Vagina (tissue), 2 donors: ENCODE results near the gene ZNF20. TPM values are rescaled to one million over a fixed set of nuclear protein-coding genes. Genes with fewer than 3 reads are reported as not detected.

ENCODE experiments used
- DNase-seq, 2 donors: peaks; one replicate each; pipeline ENCODE4 v3.0.0-alpha.2; 2017; ENCODE audit errors: extremely low spot score in 2 of 2
- H3K27ac ChIP-seq: fragments of 200-600 bp; sonication (generic); one replicate; pipeline ENCODE4 v1.5.1; 2019
- H3K27me3 ChIP-seq: fragments of 200-600 bp; sonication (generic); one replicate; pipeline ENCODE4 v1.5.1; 2019
- H3K36me3 ChIP-seq, 2 donors: fragments of 200-600 bp; sonication (generic); one replicate each; pipeline ENCODE4 v1.5.1; 2017 to 2019
- H3K4me1 ChIP-seq: fragments of 200-600 bp; sonication (generic); one replicate; pipeline ENCODE4 v1.5.1; 2019
- H3K4me3 ChIP-seq, 2 donors: fragments of 200-600 bp; sonication (generic); 1 replicate in 1 of 2; 2 replicates in 1 of 2; pipeline ENCODE4 v1.5.1; 2016 to 2019
- H3K9me3 ChIP-seq: fragments of 200-600 bp; sonication (generic); one replicate; pipeline ENCODE4 v1.5.1; 2019
- CTCF ChIP-seq, 3 experiments: fragments of 450-650 bp in 2 of 3; fragments of 200-600 bp in 1 of 3; sonication (generic) in 1 of 3; IDR thresholded peaks; one replicate each; pipeline ENCODE4 v1.5.1; 2017 to 2019; ENCODE audit warnings: antibody characterized with exemption in 3 of 3, mild to moderate bottlenecking in 2 of 3, moderate library complexity in 2 of 3
- POLR2A ChIP-seq, 2 donors: fragments of 450-650 bp; IDR thresholded peaks; one replicate each; pipeline ENCODE4 v1.6.1; 2017; ENCODE audit warnings: antibody characterized with exemption in 2 of 2, mild to moderate bottlenecking in 2 of 2, moderate library complexity in 2 of 2
- POLR2AphosphoS5 ChIP-seq, 2 donors: sonication (generic); formaldehyde crosslinking; IDR thresholded peaks; one replicate each; pipeline ENCODE4 v1.9.0; 2017; ENCODE audit warnings: antibody characterized with exemption in 2 of 2, mild to moderate bottlenecking in 2 of 2, low read depth in 1 of 2; ENCODE audit not compliant: insufficient read depth in 1 of 2
- intact Hi-C: fragments of 100-400 bp; cut with DNase I; formaldehyde crosslinking; loops from one replicate; pipeline ENCODE4 v1.15.1; 2023
- total RNA-seq: library from RNA; depleted of rRNA; stranded (reverse); fragments of >200 nt; gene quantifications from one replicate; pipeline ENCODE4 v1.2.3, GENCODE V29; 2016

ZNF20 gene
- total RNA-seq, 1 donor from 2014 or later: 1.5 TPM

- Histone ChIP-seq H3K36me3 (peaks cover 0 to 22% of the 10 kb centered on the region in 2 donors), H3K27ac (no peak overlapping the region), H3K4me3 (peak overlapping the region; percentile 78 to 99), H3K9me3 (peaks cover 2% of the 10 kb centered on the region), H3K4me1 (peaks cover 19% of the 10 kb centered on the region), H3K27me3 (no peaks in the 10 kb centered on the region)
- no peak for DNase-seq
- intact Hi-C loops: loop anchor here (10.0 kb wide), 1 partner anchor 174 kb away; the partner anchor contains the start of gene ZNF763
- TF ChIP-seq POLR2AphosphoS5 (IDR thresholded peaks at IDR 0.05; ENCODE audit: insufficient read depth in 1 of 2, low read depth in 1 of 2) (no peak), POLR2A (IDR thresholded peaks at IDR 0.05) (no peak), CTCF (IDR thresholded peaks at IDR 0.05) (no peak)
These were observed 881 bp downstream of the ZNF20 start for GRCh38 chr19:12139269-12139668.

- no peak for TF ChIP-seq POLR2A (IDR thresholded peaks at IDR 0.05)
- TF ChIP-seq CTCF (IDR thresholded peaks at IDR 0.05): no peak
- TF ChIP-seq POLR2AphosphoS5 (IDR thresholded peaks at IDR 0.05; ENCODE audit: insufficient read depth in 1 of 2, low read depth in 1 of 2): no peak
- H3K27me3 ChIP-seq: no peaks in the 10 kb centered on the region
- DNase-seq: no peak
- intact Hi-C loops: loop anchor here (10.0 kb wide), 1 partner anchor 173 kb away; the partner anchor contains the start of gene ZNF763
- H3K4me1 ChIP-seq: peaks cover 19% of the 10 kb centered on the region
- H3K27ac ChIP-seq: no peak overlapping the region
- peaks cover 20% of the 10 kb centered on the region for H3K9me3 ChIP-seq
- H3K36me3 ChIP-seq: peaks cover 9 to 41% of the 10 kb centered on the region in 2 donors
- H3K4me3 ChIP-seq: no peak overlapping the region
These were observed 2.8 kb downstream of the ZNF20 start for GRCh38 chr19:12137221-12137940.

GRCh38 chr19:12133069-12133468, 7.1 kb downstream of the ZNF20 start:
- no peak for DNase-seq
- H3K4me3 ChIP-seq: no peak overlapping the region
- H3K27me3 ChIP-seq: no peaks in the 10 kb centered on the region
- peaks cover 22% of the 10 kb centered on the region for H3K9me3 ChIP-seq
- no peaks in the 10 kb centered on the region for H3K4me1 ChIP-seq
- intact Hi-C loops: loop anchor here (10.0 kb wide), 1 partner anchor 168 kb away; the partner anchor contains the start of gene ZNF763
- no peak for TF ChIP-seq POLR2A (IDR thresholded peaks at IDR 0.05)
- no peak for TF ChIP-seq CTCF (IDR thresholded peaks at IDR 0.05)
- no peak overlapping the region for H3K27ac ChIP-seq
- peaks cover 9 to 45% of the 10 kb centered on the region in 2 donors for H3K36me3 ChIP-seq

- no peak for TF ChIP-seq POLR2A (IDR thresholded peaks at IDR 0.05)
- TF ChIP-seq CTCF (IDR thresholded peaks at IDR 0.05): peak in 1 of 3 experiments; percentile 19
- no peaks in the 10 kb centered on the region for H3K27me3 ChIP-seq
- intact Hi-C loops: no loop called here
- no peak for DNase-seq
- H3K4me3 ChIP-seq: no peak overlapping the region
- no peaks in the 10 kb centered on the region for H3K4me1 ChIP-seq
- no peaks in the 10 kb centered on the region for H3K9me3 ChIP-seq
- no peak overlapping the region for H3K27ac ChIP-seq
- H3K36me3 ChIP-seq: no peaks in the 10 kb centered on the region
These were observed 13.4 kb downstream of the ZNF20 start for GRCh38 chr19:12126707-12127106.

- H3K27me3 ChIP-seq: no peaks in the 10 kb centered on the region
- intact Hi-C loops: no loop called here
- no peak overlapping the region for H3K4me3 ChIP-seq
- no peak for DNase-seq
- TF ChIP-seq POLR2A (IDR thresholded peaks at IDR 0.05): no peak
- TF ChIP-seq POLR2AphosphoS5 (IDR thresholded peaks at IDR 0.05; ENCODE audit: insufficient read depth in 1 of 2, low read depth in 1 of 2): no peak
- no peak for TF ChIP-seq CTCF (IDR thresholded peaks at IDR 0.05)
- H3K36me3 ChIP-seq: no peaks in the 10 kb centered on the region
- H3K9me3 ChIP-seq: no peaks in the 10 kb centered on the region
- no peaks in the 10 kb centered on the region for H3K4me1 ChIP-seq
- H3K27ac ChIP-seq: no peak overlapping the region
These were observed 22.8 kb downstream of the ZNF20 start for GRCh38 chr19:12117201-12117970.
